Measurements from ENCODE around the gene CDKN2AIPNL. TPM values are rescaled to one million over a fixed set of nuclear protein-coding genes. Genes with fewer than 3 reads are reported as not detected.

CDKN2AIPNL gene
- total and polyA plus RNA-seq, 2 donors (not counting 1 experiment from before 2014, with no cell fraction given): 13.6 to 49.2 TPM

GRCh38 chr5:134449167-134449566 is 37.5 kb upstream of the CDKN2AIPNL start:
- no peaks in the 10 kb centered on the region for H4K20me1 ChIP-seq (ENCODE audit: control insufficient read depth, extremely low read depth, insufficient read depth, low read length)
- H3K4me3 ChIP-seq (replicated peaks in 1 of 4; ENCODE audit: control extremely low read depth in 1 of 4, insufficient read depth in 1 of 4, low read depth in 3 of 4, low read length in 4 of 4): no peak overlapping the region
- no peaks in the 10 kb centered on the region for H3K79me2 ChIP-seq (ENCODE audit: control insufficient read depth, insufficient read depth, low read length)
- no peak overlapping the region for H3K9ac ChIP-seq (ENCODE audit: insufficient read depth, low read length)
- H3K4me2 ChIP-seq (ENCODE audit: extremely low read depth, insufficient read depth, low read length): no peak overlapping the region
- H3K27ac ChIP-seq (ENCODE audit: insufficient read depth, low read length): no peak overlapping the region
- H3K9me3 ChIP-seq (ENCODE audit: control insufficient read depth, insufficient read depth, low read depth, low read length): no peaks in the 10 kb centered on the region
- H3K27me3 ChIP-seq (ENCODE audit: control insufficient read depth, insufficient read depth, low read length): no peaks in the 10 kb centered on the region
- no peak overlapping the region for H2AFZ ChIP-seq (ENCODE audit: low read length)
- peaks cover 6% of the 10 kb centered on the region for H3K4me1 ChIP-seq (ENCODE audit: control insufficient read depth, extremely low read depth, insufficient read depth, low read length)
- TF ChIP-seq EZH2 (IDR thresholded peaks at IDR 0.05; ENCODE audit: low read length, missing control alignments) (no peak), CTCF (conservative IDR thresholded peaks at IDR 0.05 in 1 of 2, IDR thresholded peaks at IDR 0.05 in 1 of 2; ENCODE audit: low read depth in 1 of 2, low read length in 2 of 2) (no peak)
- no peaks in the 10 kb centered on the region for H3K36me3 ChIP-seq (ENCODE audit: control insufficient read depth, insufficient read depth, low read length)
- DNase-seq (ENCODE audit: low read depth in 2 of 2): no peak

- no peaks in the 10 kb centered on the region for H3K27me3 ChIP-seq (ENCODE audit: control insufficient read depth, insufficient read depth, low read length)
- TF ChIP-seq EZH2 (IDR thresholded peaks at IDR 0.05; ENCODE audit: low read length, missing control alignments) (no peak), CTCF (conservative IDR thresholded peaks at IDR 0.05 in 1 of 2, IDR thresholded peaks at IDR 0.05 in 1 of 2; ENCODE audit: low read depth in 1 of 2, low read length in 2 of 2) (no peak)
- H2AFZ ChIP-seq (ENCODE audit: low read length): no peak overlapping the region
- no peaks in the 10 kb centered on the region for H3K36me3 ChIP-seq (ENCODE audit: control insufficient read depth, insufficient read depth, low read length)
- no peak overlapping the region for H3K9ac ChIP-seq (ENCODE audit: insufficient read depth, low read length)
- H3K4me1 ChIP-seq (ENCODE audit: control insufficient read depth, extremely low read depth, insufficient read depth, low read length): peaks cover 6% of the 10 kb centered on the region
- H3K79me2 ChIP-seq (ENCODE audit: control insufficient read depth, insufficient read depth, low read length): no peaks in the 10 kb centered on the region
- H4K20me1 ChIP-seq (ENCODE audit: control insufficient read depth, extremely low read depth, insufficient read depth, low read length): no peaks in the 10 kb centered on the region
- H3K4me2 ChIP-seq (ENCODE audit: extremely low read depth, insufficient read depth, low read length): no peak overlapping the region
- no peak overlapping the region for H3K27ac ChIP-seq (ENCODE audit: insufficient read depth, low read length)
- no peaks in the 10 kb centered on the region for H3K9me3 ChIP-seq (ENCODE audit: control insufficient read depth, insufficient read depth, low read depth, low read length)
- DNase-seq (ENCODE audit: low read depth in 2 of 2): no peak
- H3K4me3 ChIP-seq (replicated peaks in 1 of 4; ENCODE audit: control extremely low read depth in 1 of 4, insufficient read depth in 1 of 4, low read depth in 3 of 4, low read length in 4 of 4): no peak overlapping the region
These were observed 36.3 kb upstream of the CDKN2AIPNL start for GRCh38 chr5:134447815-134448520.

- no peaks in the 10 kb centered on the region for H3K9me3 ChIP-seq (ENCODE audit: control insufficient read depth, insufficient read depth, low read depth, low read length)
- no peak overlapping the region for H3K27ac ChIP-seq (ENCODE audit: insufficient read depth, low read length)
- H3K4me1 ChIP-seq (ENCODE audit: control insufficient read depth, extremely low read depth, insufficient read depth, low read length): peaks cover 3% of the 10 kb centered on the region
- H4K20me1 ChIP-seq (ENCODE audit: control insufficient read depth, extremely low read depth, insufficient read depth, low read length): no peaks in the 10 kb centered on the region
- no peak for DNase-seq (ENCODE audit: low read depth in 2 of 2)
- no peak overlapping the region for H2AFZ ChIP-seq (ENCODE audit: low read length)
- no peak for TF ChIP-seq CTCF (conservative IDR thresholded peaks at IDR 0.05 in 1 of 2, IDR thresholded peaks at IDR 0.05 in 1 of 2; ENCODE audit: low read depth in 1 of 2, low read length in 2 of 2)
- H3K36me3 ChIP-seq (ENCODE audit: control insufficient read depth, insufficient read depth, low read length): no peaks in the 10 kb centered on the region
- no peaks in the 10 kb centered on the region for H3K27me3 ChIP-seq (ENCODE audit: control insufficient read depth, insufficient read depth, low read length)
- no peak overlapping the region for H3K4me2 ChIP-seq (ENCODE audit: extremely low read depth, insufficient read depth, low read length)
- H3K4me3 ChIP-seq (replicated peaks in 1 of 4; ENCODE audit: control extremely low read depth in 1 of 4, insufficient read depth in 1 of 4, low read depth in 3 of 4, low read length in 4 of 4): no peak overlapping the region
- H3K79me2 ChIP-seq (ENCODE audit: control insufficient read depth, insufficient read depth, low read length): no peaks in the 10 kb centered on the region
- no peak overlapping the region for H3K9ac ChIP-seq (ENCODE audit: insufficient read depth, low read length)
These were observed 35.3 kb upstream of the CDKN2AIPNL start for GRCh38 chr5:134446938-134447337.
